AG04450 (cell line): ENCODE results near the gene AMD1. TPM values are rescaled to one million over a fixed set of nuclear protein-coding genes. Genes with fewer than 3 reads are reported as not detected.
"Not testable (repeated sequence)": the region's sequence is repeated elsewhere in the genome, so short reads cannot be mapped to it uniquely, and the experiment has no call there.

Experiments
- CTCF ChIA-PET: fragments of 300-600, 350-600 bp; formaldehyde crosslinking; extraction: SDS; loops from one replicate; lab custom pipeline; 2022; ENCODE audit warnings: antibody characterized with exemption, inconsistent platforms; lab: Charles Lee
- POLR2A ChIA-PET: fragments of 350-600 bp; formaldehyde crosslinking; extraction: SDS; loops from one replicate; lab custom pipeline; 2021; ENCODE audit warnings: antibody characterized with exemption, inconsistent platforms; lab: Yijun Ruan, JAX
- DNase-seq: peaks from one replicate; pipeline ENCODE4 v3.0.0-alpha.2; 2011; ENCODE audit warnings: low read depth, low spot score
- H3K27ac ChIP-seq: one replicate; pipeline ENCODE4 v1.5.1; 2012; ENCODE audit warnings: low read depth, low read length, control low read depth
- H3K27me3 ChIP-seq: one replicate; pipeline ENCODE4 v1.6.0; 2012; ENCODE audit warnings: low read length; ENCODE audit not compliant: control insufficient read depth, insufficient read depth
- H3K4me3 ChIP-seq: 2 replicates; pipeline ENCODE4 v1.5.1; 2011; ENCODE audit warnings: mild to moderate bottlenecking, low read depth, low read length, control low read depth
- H3K9me3 ChIP-seq: 2 replicates; pipeline ENCODE4 v1.5.1; 2012; ENCODE audit warnings: low read length; ENCODE audit not compliant: control insufficient read depth, insufficient read depth
- polyA plus RNA-seq: library from polyadenylated mRNA; depleted of rRNA; stranded (reverse); fragments of >200 nt; gene quantifications from 2 replicates; pipeline ENCODE4 v1.2.3, GENCODE V29; 2011
- TF ChIP-seq, protein P1 (sequence below): IDR thresholded peaks from 2 replicates; pipeline ENCODE4 v1.5.1; 2011; ENCODE audit warnings: low read depth, low read length, control low read depth, inconsistent platforms

Gene AMD1
- polyA plus RNA-seq, 1 experiment: 84.5 TPM

GRCh38 chr6:110833831-110834230 lies 40.8 kb upstream of the AMD1 start:
- no peaks in the 10 kb centered on the region for H3K9me3 ChIP-seq
- no peak overlapping the region for H3K27ac ChIP-seq
- H3K27me3 ChIP-seq: no peaks in the 10 kb centered on the region
- DNase-seq: no peak
- POLR2A ChIA-PET: no interaction called here
- TF ChIP-seq, protein P1, sequence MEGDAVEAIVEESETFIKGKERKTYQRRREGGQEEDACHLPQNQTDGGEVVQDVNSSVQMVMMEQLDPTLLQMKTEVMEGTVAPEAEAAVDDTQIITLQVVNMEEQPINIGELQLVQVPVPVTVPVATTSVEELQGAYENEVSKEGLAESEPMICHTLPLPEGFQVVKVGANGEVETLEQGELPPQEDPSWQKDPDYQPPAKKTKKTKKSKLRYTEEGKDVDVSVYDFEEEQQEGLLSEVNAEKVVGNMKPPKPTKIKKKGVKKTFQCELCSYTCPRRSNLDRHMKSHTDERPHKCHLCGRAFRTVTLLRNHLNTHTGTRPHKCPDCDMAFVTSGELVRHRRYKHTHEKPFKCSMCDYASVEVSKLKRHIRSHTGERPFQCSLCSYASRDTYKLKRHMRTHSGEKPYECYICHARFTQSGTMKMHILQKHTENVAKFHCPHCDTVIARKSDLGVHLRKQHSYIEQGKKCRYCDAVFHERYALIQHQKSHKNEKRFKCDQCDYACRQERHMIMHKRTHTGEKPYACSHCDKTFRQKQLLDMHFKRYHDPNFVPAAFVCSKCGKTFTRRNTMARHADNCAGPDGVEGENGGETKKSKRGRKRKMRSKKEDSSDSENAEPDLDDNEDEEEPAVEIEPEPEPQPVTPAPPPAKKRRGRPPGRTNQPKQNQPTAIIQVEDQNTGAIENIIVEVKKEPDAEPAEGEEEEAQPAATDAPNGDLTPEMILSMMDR: no peak
- no peak overlapping the region for H3K4me3 ChIP-seq
- CTCF ChIA-PET: interaction anchor here (0.8 kb wide), 1 partner anchor 128 kb away, joined by 4 read pairs; no protein-coding TSS in a partner anchor

GRCh38 chr6:110835751-110836150 lies 38.8 kb upstream of the AMD1 start:
- DNase-seq, H3K4me3 ChIP-seq, H3K27me3 ChIP-seq, H3K9me3 ChIP-seq, H3K27ac ChIP-seq: not testable (repeated sequence)
- ChIA-PET CTCF (interaction anchor here (0.6 kb wide), 1 partner anchor 122 kb away, joined by 3 read pairs; no protein-coding TSS in a partner anchor), POLR2A (interaction anchor here (0.6 kb wide), 2 partner anchors 39 to 41 kb away, joined by 3 to 7 read pairs; partner anchors contain the start of gene AMD1)

- no peaks in the 10 kb centered on the region for H3K27me3 ChIP-seq
- ChIA-PET CTCF (no interaction called here), POLR2A (no interaction called here)
- no peak for DNase-seq
- no peak overlapping the region for H3K4me3 ChIP-seq
- TF ChIP-seq, protein P1: no peak
- H3K27ac ChIP-seq: no peak overlapping the region
- H3K9me3 ChIP-seq: no peaks in the 10 kb centered on the region
Measured at GRCh38 chr6:110841266-110841665, 33.3 kb upstream of the AMD1 start.

DNA sequence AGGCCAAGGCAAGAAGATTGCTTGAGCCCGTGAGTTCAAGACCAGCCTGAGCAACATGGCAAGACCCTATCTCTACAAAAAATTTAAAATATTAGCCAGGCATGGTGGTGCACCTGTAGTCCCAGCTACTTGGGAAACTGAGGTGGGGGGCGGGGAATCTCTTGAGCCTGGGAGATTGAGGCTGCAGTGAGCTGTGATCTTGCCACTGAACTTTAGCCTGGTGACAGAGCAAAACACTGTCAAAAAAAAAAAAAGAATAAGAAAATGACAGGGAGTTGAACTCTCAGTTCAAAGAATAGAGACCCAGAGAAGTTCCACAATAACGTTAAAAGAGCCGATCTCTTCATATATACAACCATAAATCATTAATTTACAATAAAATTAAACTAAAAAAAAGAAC lies 24.8 kb upstream of the AMD1 start:
- TF ChIP-seq, protein P1: no peak
- Histone ChIP-seq H3K27ac (no peak overlapping the region), H3K27me3 (no peaks in the 10 kb centered on the region), H3K4me3 (no peak overlapping the region), H3K9me3 (no peaks in the 10 kb centered on the region)
- CTCF ChIA-PET: no interaction called here
- DNase-seq: no peak
- POLR2A ChIA-PET: no interaction called here

GRCh38 chr6:110852773-110853172 lies 21.8 kb upstream of the AMD1 start:
- ChIA-PET POLR2A (no interaction called here), CTCF (no interaction called here)
- Histone ChIP-seq H3K27ac (no peak overlapping the region), H3K4me3 (no peak overlapping the region), H3K27me3 (no peaks in the 10 kb centered on the region), H3K9me3 (no peaks in the 10 kb centered on the region)
- TF ChIP-seq, protein P1: no peak
- no peak for DNase-seq
